PC-9 (cell line): Measurements from ENCODE around the gene ACSL4. TPM values are rescaled to one million over a fixed set of nuclear protein-coding genes. Genes with fewer than 3 reads are reported as not detected.
"Not testable (repeated sequence)": the region's sequence is repeated elsewhere in the genome, so short reads cannot be mapped to it uniquely, and the experiment has no call there.

Experiments used
- BruUV-seq: library from RNA; stranded (reverse); fragments of 400-500 nt; replicated peaks from 2 replicates; lab custom pipeline; 2021; lab: Mats Ljungman, UMichigan
- CTCF ChIA-PET: fragments of 300-600 bp; sonication (Branson Sonifier 250); formaldehyde crosslinking; loops from one replicate; lab custom pipeline; 2022; ENCODE audit warnings: antibody characterized with exemption; lab: Charles Lee
- POLR2A ChIA-PET: fragments of 300-600 bp; sonication (Branson Sonifier 250); formaldehyde crosslinking; loops from one replicate; lab custom pipeline; 2022; ENCODE audit warnings: antibody characterized with exemption; ENCODE audit not compliant: unreplicated experiment; lab: Charles Lee
- DNase-seq, 2 experiments: peaks; one replicate each; pipeline versions ENCODE4 v3.0.0 to v3.0.0-alpha.2; 2015 to 2022; ENCODE audit warnings: mixed read lengths in 1 of 2
- H2AFZ ChIP-seq: fragments of 200-600 bp; sonication (generic); 2 replicates; pipeline ENCODE4 v1.8.1; 2017; ENCODE audit warnings: antibody characterized with exemption
- H3F3A ChIP-seq: fragments of 200-600 bp; sonication (generic); 2 replicates; pipeline ENCODE4 v1.8.1; 2017; ENCODE audit warnings: antibody characterized with exemption, mild to moderate bottlenecking, low read depth; ENCODE audit not compliant: insufficient read depth
- H3K27ac ChIP-seq: fragments of 200-600 bp; sonication (generic); 2 replicates; pipeline ENCODE4 v1.6.1; 2016; ENCODE audit warnings: mixed run types
- H3K27me3 ChIP-seq: fragments of 200-600 bp; sonication (generic); 2 replicates; pipeline ENCODE4 v1.6.1; 2016; ENCODE audit warnings: low read depth, mixed run types; ENCODE audit not compliant: insufficient read depth
- H3K36me3 ChIP-seq: fragments of 200-600 bp; sonication (generic); 2 replicates; pipeline ENCODE4 v1.6.1; 2016; ENCODE audit warnings: low read depth, mixed run types
- H3K4me1 ChIP-seq: fragments of 200-600 bp; sonication (generic); replicated peaks from 2 replicates; pipeline ENCODE4 v1.6.1; 2016; ENCODE audit warnings: mixed run types; ENCODE audit not compliant: insufficient read depth
- H3K4me2 ChIP-seq: fragments of 200-600 bp; sonication (generic); 2 replicates; pipeline ENCODE4 v1.6.1; 2017; ENCODE audit warnings: mixed run types
- H3K4me3 ChIP-seq: fragments of 200-600 bp; sonication (generic); 2 replicates; pipeline ENCODE4 v1.6.1; 2016; ENCODE audit warnings: mixed run types
- H3K79me2 ChIP-seq: fragments of 200-600 bp; sonication (generic); 2 replicates; pipeline ENCODE4 v1.6.1; 2017; ENCODE audit warnings: low read depth, mixed run types
- H3K9me2 ChIP-seq: fragments of 200-600 bp; sonication (generic); 2 replicates; pipeline ENCODE4 v1.8.1; 2017; ENCODE audit warnings: mild to moderate bottlenecking; ENCODE audit not compliant: insufficient read depth
- H3K9me3 ChIP-seq: fragments of 200-600 bp; sonication (generic); 2 replicates; pipeline ENCODE4 v1.8.1; 2016; ENCODE audit warnings: low read depth; ENCODE audit not compliant: insufficient read depth
- H4K20me1 ChIP-seq: fragments of 200-600 bp; sonication (generic); 2 replicates; pipeline ENCODE4 v1.8.1; 2017; ENCODE audit not compliant: insufficient read depth
- CTCF ChIP-seq: fragments of 200-600 bp; sonication (generic); conservative IDR thresholded peaks from 2 replicates; pipeline ENCODE4 v1.6.1; 2017; ENCODE audit warnings: mixed run types, antibody characterized with exemption, mild to moderate bottlenecking, moderate library complexity
- EZH2 ChIP-seq: fragments of 200-600 bp; sonication (generic); IDR thresholded peaks from 2 replicates; pipeline ENCODE4 v1.8.0; 2017; ENCODE audit warnings: antibody characterized with exemption, low read depth
- intact Hi-C: fragments of 100-400 bp; cut with micrococcal nuclease; formaldehyde crosslinking; loops from one replicate; pipeline ENCODE4 v1.10.0; 2022; ENCODE audit not compliant: unreplicated experiment
- total RNA-seq: library from RNA; stranded (reverse); gene quantifications from 2 replicates; pipeline ENCODE4 v1.2.3, GENCODE V29; 2021

The ACSL4 gene
- total RNA-seq, 1 experiment from 2014 or later = 81.1 TPM

GRCh38 chrX:109679820-109680219 lies 53.2 kb downstream of the ACSL4 start:
- H3K27ac ChIP-seq = no peak overlapping the region
- no peaks in the 10 kb centered on the region for H3F3A ChIP-seq
- no peaks in the 10 kb centered on the region for H3K27me3 ChIP-seq
- intact Hi-C loops = no loop called here
- H3K4me3 ChIP-seq = no peak overlapping the region
- no peak for DNase-seq
- H3K9me2 ChIP-seq = no peaks in the 10 kb centered on the region
- peaks cover 19% of the 10 kb centered on the region for H3K36me3 ChIP-seq
- H4K20me1 ChIP-seq = no peaks in the 10 kb centered on the region
- no peak for TF ChIP-seq CTCF
- TF ChIP-seq EZH2 = no peak
- H3K9me3 ChIP-seq = no peaks in the 10 kb centered on the region
- H3K4me1 ChIP-seq = no peaks in the 10 kb centered on the region
- H2AFZ ChIP-seq = no peak overlapping the region
- no peak overlapping the region for H3K4me2 ChIP-seq
- ChIA-PET POLR2A (no interaction called here), CTCF (no interaction called here)
- no peaks in the 10 kb centered on the region for H3K79me2 ChIP-seq
- BruUV-seq = no TSS peak

GRCh38 chrX:109672239-109672638 lies 60.8 kb downstream of the ACSL4 start:
- DNase-seq = no peak
- Histone ChIP-seq H3K4me1 (no peaks in the 10 kb centered on the region), H3K4me2 (no peak overlapping the region), H3K9me2 (no peaks in the 10 kb centered on the region), H3K27me3 (no peaks in the 10 kb centered on the region), H4K20me1 (no peaks in the 10 kb centered on the region), H3K36me3 (no peaks in the 10 kb centered on the region; the same call in 1 of the 2 replicates), H3K4me3 (no peak overlapping the region), H3K9me3 (no peaks in the 10 kb centered on the region), H3K79me2 (no peaks in the 10 kb centered on the region), H3F3A (no peaks in the 10 kb centered on the region), H3K27ac (no peak overlapping the region), H2AFZ (no peak overlapping the region)
- ChIA-PET CTCF (no interaction called here), POLR2A (no interaction called here)
- BruUV-seq = no TSS peak
- intact Hi-C loops = no loop called here
- TF ChIP-seq CTCF (no peak), EZH2 (no peak)

GRCh38 chrX:109671170-109671569 lies 61.9 kb downstream of the ACSL4 start:
- intact Hi-C loops, DNase-seq, BruUV-seq, H3K4me2 ChIP-seq, H3K36me3 ChIP-seq, POLR2A ChIA-PET, H3K79me2 ChIP-seq, H3K27me3 ChIP-seq, H4K20me1 ChIP-seq, H2AFZ ChIP-seq, H3K4me3 ChIP-seq, H3K27ac ChIP-seq, H3K9me2 ChIP-seq, H3K4me1 ChIP-seq, CTCF ChIA-PET, H3F3A ChIP-seq, H3K9me3 ChIP-seq: not testable (repeated sequence)

- no peaks in the 10 kb centered on the region for H3K27me3 ChIP-seq
- no peaks in the 10 kb centered on the region for H3K9me3 ChIP-seq
- H3K4me1 ChIP-seq = no peaks in the 10 kb centered on the region
- H3K36me3 ChIP-seq = peaks cover 9% of the 10 kb centered on the region; the same call in 1 of the 2 replicates
- H2AFZ ChIP-seq = no peak overlapping the region
- CTCF ChIA-PET = no interaction called here
- H3K4me3 ChIP-seq = no peak overlapping the region
- no peaks in the 10 kb centered on the region for H3K79me2 ChIP-seq
- H3K9me2 ChIP-seq = no peaks in the 10 kb centered on the region
- TF ChIP-seq CTCF (no peak), EZH2 (no peak)
- no peak overlapping the region for H3K4me2 ChIP-seq
- no peak for DNase-seq
- H4K20me1 ChIP-seq = no peaks in the 10 kb centered on the region
- BruUV-seq = no TSS peak
- POLR2A ChIA-PET = no interaction called here
- H3K27ac ChIP-seq = no peak overlapping the region
- no peaks in the 10 kb centered on the region for H3F3A ChIP-seq
- intact Hi-C loops = no loop called here
Observed at GRCh38 chrX:109667986-109668385, 65.1 kb downstream of the ACSL4 start.
